SJCRH30 (cell line): ENCODE data around the gene CNN1. TPM values are rescaled to one million over a fixed set of nuclear protein-coding genes. Genes with fewer than 3 reads are reported as not detected.
A peak's percentile ranks its signal among the peaks of the same experiment; 100 is the strongest.
"Not testable (repeated sequence)": the region's sequence is repeated elsewhere in the genome, so short reads cannot be mapped to it uniquely, and the experiment has no call there.

ENCODE experiments used
- DNase-seq, 2 experiments: peaks; one replicate each; pipeline ENCODE4 v3.0.0-alpha.2; 2015 to 2020
- H3K27ac ChIP-seq: fragments of 250-450 bp; sonication (Bioruptor Pico); 2 replicates; pipeline ENCODE4 v1.5.1; 2020; ENCODE audit warnings: mild to moderate bottlenecking, moderate library complexity
- H3K27me3 ChIP-seq: fragments of 250-450 bp; sonication (Bioruptor Pico); 2 replicates; pipeline ENCODE4 v1.5.1; 2020; ENCODE audit warnings: mild to moderate bottlenecking, moderate library complexity
- H3K36me3 ChIP-seq: fragments of 250-450 bp; sonication (Bioruptor Pico); 2 replicates; pipeline ENCODE4 v1.5.1; 2020; ENCODE audit warnings: mild to moderate bottlenecking, moderate library complexity
- H3K4me1 ChIP-seq: fragments of 250-450 bp; sonication (Bioruptor Pico); 2 replicates; pipeline ENCODE4 v1.5.1; 2020; ENCODE audit warnings: mild to moderate bottlenecking, moderate library complexity
- H3K4me3 ChIP-seq: fragments of 250-450 bp; sonication (Bioruptor Pico); 2 replicates; pipeline ENCODE4 v1.5.1; 2020; ENCODE audit warnings: mild to moderate bottlenecking, moderate library complexity
- H3K9me3 ChIP-seq: fragments of 250-450 bp; sonication (Bioruptor Pico); replicated peaks from 2 replicates; pipeline ENCODE4 v1.5.1; 2020; ENCODE audit warnings: mild to moderate bottlenecking, moderate library complexity
- total RNA-seq: library from RNA; depleted of rRNA; stranded (reverse); fragments of >200 nt; shearing (Covaris generic); gene quantifications from 2 replicates; pipeline ENCODE4 v1.2.3, GENCODE V29; 2014

CNN1 gene
- total RNA-seq, 1 experiment from 2014 or later: 1.4 TPM

DNA sequence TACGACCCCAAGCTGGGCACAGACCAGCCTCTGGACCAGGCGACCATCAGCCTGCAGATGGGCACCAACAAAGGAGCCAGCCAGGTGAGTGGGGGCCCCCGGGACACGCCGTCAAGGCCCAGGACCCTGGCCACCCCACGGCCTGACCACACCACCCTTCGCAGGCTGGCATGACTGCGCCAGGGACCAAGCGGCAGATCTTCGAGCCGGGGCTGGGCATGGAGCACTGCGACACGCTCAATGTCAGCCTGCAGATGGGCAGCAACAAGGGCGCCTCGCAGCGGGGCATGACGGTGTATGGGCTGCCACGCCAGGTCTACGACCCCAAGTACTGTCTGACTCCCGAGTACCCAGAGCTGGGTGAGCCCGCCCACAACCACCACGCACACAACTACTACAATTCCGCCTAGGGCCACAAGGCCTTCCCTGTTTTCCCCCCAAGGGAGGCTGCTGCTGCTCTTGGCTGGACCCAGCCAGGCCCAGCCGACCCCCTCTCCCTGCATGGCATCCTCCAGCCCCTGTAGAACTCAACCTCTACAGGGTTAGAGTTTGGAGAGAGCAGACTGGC is 10.8 kb downstream of the CNN1 start:
- Histone ChIP-seq H3K4me3 (no peak overlapping the region), H3K27ac (no peak overlapping the region), H3K36me3 (peaks cover 2% of the 10 kb centered on the region), H3K4me1 (no peaks in the 10 kb centered on the region), H3K27me3 (no peaks in the 10 kb centered on the region), H3K9me3 (no peaks in the 10 kb centered on the region)
- DNase-seq: no peak

DNA sequence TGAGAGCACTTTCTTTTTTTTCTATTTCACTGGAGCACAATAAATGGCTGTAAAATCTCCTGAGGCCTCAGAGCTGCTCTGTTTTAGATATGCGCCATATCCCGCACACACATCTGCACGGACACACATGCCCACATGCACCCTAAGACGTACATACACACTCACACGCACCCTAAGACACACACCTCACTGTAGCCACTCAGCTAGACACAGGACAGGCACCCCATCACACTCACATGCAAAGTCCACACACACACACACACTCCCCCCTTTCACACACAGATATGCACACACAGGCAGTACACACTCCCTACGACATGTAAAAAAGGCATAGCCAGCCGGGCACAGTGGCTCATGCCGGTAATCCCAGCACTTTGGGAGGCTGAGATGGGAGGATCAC is 11.6 kb downstream of the CNN1 start:
- no peak overlapping the region for H3K4me3 ChIP-seq
- no peak overlapping the region for H3K27ac ChIP-seq
- H3K9me3 ChIP-seq: no peaks in the 10 kb centered on the region
- H3K36me3 ChIP-seq: peaks cover 2% of the 10 kb centered on the region
- H3K27me3 ChIP-seq: no peaks in the 10 kb centered on the region
- DNase-seq: no peak
- no peaks in the 10 kb centered on the region for H3K4me1 ChIP-seq

DNA sequence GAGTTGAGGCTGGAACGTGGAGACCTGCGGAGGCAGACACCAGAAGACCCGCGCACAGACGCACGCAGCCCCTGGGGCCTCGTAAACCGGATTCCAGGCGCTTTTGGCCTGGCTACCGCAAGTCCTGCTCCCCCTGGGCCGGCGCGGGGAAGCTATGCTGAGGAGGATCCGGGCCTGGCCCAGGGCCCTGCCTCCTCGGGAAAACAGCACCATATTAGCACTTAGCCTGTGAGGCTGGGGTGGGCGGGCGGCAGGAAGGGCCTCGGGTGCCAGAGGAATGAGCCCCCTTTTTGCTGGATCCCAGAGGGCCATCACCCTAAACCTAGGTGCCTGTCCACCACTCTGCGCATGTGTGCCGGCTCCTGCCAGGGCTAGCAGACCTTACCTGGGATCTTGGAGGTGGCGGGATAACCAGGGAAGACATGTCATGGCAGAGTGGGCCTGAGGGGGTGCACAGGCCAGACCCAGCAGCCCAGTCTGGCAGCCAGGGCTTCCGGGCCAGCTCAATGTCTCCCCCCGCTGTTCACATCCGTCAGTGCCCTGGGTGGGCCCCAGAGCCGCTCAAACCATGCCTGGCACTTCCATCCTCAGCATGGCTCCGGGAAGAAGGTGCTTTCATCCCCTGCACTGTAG is 13.1 kb downstream of the CNN1 start:
- peak in 1 of 2 experiments; percentile 38 for DNase-seq
- no peak overlapping the region for H3K27ac ChIP-seq
- H3K9me3 ChIP-seq: no peaks in the 10 kb centered on the region
- H3K36me3 ChIP-seq: peaks cover 2% of the 10 kb centered on the region
- no peaks in the 10 kb centered on the region for H3K27me3 ChIP-seq
- no peak overlapping the region for H3K4me3 ChIP-seq
- H3K4me1 ChIP-seq: no peaks in the 10 kb centered on the region

DNA sequence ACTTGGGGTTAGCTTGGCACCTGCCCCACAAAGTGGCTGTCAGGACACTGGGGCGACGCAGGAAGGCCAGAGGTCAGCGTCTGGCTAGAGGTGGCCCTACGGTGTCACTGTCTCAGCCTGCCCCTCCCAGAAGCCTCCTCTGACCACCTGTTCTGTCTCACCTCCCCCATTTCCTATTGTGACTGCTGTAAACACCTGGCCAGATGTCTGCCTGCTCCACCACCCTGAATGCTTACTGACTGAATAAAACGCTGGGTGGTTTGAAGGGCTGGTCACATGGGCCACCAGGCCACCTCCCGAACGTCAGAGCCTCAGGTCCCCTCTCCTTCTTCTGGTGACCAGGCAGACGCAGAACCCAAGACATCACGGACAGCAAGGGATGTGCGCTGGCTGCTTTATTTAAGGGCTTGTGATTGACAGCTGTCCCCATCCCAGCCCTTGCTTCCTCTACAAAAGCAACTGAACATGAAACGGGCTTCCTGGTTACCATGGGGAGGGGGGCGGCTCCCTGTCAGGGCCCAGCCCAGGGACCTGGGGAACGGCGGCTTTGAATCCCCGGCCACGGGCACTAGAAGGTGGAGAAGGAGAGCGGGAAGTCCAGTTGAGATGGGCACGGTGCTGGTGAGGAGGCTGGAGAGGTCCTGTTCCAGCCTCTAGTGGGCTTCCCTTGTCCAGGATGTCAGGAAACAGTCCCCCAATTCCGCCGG is 14.2 kb downstream of the CNN1 start:
- Histone ChIP-seq H3K4me1 (no peaks in the 10 kb centered on the region), H3K36me3 (peaks cover 2% of the 10 kb centered on the region), H3K9me3 (no peaks in the 10 kb centered on the region), H3K27me3 (no peaks in the 10 kb centered on the region), H3K4me3 (no peak overlapping the region), H3K27ac (no peak overlapping the region)
- DNase-seq: no peak

DNA sequence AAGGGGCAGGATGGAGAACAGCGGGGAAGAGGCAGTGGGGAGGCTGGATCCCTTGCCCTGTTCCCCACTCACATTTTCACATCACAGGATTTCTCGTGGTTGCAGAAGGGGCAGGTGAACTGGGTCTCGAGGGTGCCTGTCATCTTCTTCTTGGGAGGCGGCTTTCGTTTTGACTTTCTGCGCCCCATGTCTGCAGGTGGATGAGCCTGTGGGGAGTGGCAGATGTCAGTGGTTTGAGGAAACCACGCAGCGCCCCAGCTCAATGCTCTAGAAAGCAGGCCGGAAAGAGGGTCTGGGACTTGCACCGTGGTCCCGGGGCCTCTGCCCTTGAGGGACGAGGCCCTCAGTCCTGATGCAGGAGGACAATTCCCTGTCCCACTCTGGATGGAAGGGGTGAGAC is 15.5 kb downstream of the CNN1 start:
- Histone ChIP-seq H3K9me3 (no peaks in the 10 kb centered on the region), H3K27ac (no peak overlapping the region), H3K27me3 (no peaks in the 10 kb centered on the region), H3K36me3 (peaks cover 2% of the 10 kb centered on the region), H3K4me3 (no peak overlapping the region), H3K4me1 (no peaks in the 10 kb centered on the region)
- DNase-seq: no peak

DNA sequence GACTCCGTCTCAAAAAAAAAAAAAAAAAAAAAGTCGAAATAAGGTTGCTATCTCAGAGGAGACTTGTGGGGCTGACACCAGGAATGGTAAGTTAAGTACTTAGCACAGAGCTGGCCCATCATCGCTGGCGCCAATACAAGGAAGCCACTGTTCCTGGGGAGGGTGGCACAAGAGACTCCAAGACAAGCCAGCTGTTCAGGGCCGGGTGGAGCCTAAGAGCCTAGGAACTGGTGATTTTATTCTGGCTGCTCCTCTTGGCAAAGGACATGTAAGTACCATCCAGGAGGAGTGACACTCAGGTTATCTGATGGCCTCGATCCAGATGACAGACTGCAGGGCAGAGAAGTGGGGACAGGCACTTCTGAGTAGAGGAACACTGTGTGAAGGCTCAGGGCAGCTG is 16.6 kb downstream of the CNN1 start:
- Histone ChIP-seq H3K9me3 (no peaks in the 10 kb centered on the region), H3K4me3 (no peak overlapping the region), H3K36me3 (peaks cover 2% of the 10 kb centered on the region), H3K27me3 (no peaks in the 10 kb centered on the region), H3K27ac (no peak overlapping the region), H3K4me1 (no peaks in the 10 kb centered on the region)
- no peak for DNase-seq

DNA sequence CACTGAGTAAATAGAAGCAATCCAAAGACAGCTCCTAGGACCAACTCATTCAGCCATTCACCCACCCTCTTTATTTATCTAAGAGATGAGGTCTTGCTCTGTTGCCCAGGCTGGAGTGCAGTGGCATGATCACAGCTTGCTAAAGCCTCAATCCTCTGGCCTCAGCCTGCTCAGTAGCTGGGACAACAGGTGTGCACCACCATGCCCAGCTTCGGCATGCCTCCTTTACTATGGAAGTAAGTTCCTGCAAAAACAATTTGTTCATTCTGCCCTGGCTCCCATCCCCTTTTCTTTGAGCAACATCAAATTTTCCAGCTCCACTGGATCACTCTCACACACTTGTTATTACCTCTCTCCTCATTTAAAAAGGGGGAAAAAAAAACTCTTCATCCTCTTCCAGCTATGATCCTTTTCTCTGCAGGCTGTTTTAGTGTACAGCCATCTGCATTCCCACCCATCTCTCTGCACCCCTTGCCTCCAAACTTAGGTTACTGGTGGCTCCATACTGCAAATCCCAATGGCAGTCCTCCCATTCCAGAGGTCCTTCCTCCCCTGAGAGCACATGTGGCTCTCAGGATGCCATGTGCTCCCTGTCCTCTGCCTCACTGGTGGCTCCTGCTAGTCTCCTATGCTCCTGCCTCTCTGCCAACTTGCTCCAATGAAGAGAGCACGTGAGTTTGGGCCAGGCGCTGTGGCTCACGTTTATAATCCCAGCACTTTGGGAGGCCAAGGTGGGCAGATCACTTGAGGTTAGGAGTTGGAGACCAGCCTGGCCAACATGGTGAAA is 18.2 kb downstream of the CNN1 start:
- Histone ChIP-seq H3K36me3 (peaks cover 2% of the 10 kb centered on the region), H3K4me3 (no peak overlapping the region), H3K27ac (no peak overlapping the region), H3K4me1 (no peaks in the 10 kb centered on the region), H3K27me3 (no peaks in the 10 kb centered on the region), H3K9me3 (no peaks in the 10 kb centered on the region)
- no peak for DNase-seq

DNA sequence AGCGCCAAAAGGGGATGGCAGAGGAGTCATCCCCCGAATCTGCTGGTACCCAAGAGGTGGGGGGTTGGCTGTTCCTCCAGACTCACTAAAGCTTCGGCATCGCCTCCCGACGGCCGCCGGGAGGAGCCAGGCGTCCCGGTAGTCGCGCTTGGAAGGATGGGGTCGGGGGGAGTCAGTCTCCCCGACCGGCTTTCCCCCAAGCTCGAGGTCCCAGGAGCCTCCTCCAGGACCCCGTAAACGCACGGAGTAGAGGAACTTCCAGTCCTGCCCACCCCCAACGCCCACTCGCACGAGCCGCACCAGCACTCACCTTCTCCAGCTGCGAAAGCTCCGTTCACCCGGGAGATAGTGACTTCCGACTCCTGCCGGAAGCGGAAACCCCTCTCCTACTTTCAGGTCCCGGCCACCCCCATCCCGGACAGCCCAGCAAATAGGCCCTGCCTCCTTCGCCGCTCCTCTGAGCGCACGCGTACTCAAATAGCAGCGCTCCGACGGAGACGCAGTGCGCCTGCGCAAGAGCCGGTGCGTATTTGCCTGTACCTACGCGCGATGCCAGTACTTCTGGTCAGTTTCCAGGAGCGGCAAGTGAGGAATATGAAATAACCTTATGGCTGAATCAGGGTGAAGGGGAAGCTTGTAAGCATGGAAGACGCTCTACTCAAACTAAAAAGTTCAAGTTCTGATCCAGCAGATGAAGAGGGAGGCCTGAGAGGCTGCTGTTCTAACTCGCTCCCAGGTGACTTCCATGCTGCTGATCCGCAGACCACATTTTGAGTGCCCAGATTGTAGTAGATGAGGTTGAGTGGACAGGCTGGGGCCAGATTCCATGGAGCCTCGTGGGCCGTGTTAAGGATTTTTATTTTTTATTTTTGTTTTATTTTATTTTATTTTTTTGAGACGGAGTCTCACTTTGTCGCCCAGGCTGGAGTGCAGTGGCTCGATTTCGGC is 20.5 kb downstream of the CNN1 start, which contains the start of gene ELOF1:
Gene ELOF1 (minus strand): TSS at position 350 of the 948 bp plus-strand sequence. CDS start 4,883 bp downstream, outside the sequence.
- no peaks in the 10 kb centered on the region for H3K27me3 ChIP-seq
- H3K9me3 ChIP-seq: no peaks in the 10 kb centered on the region
- DNase-seq: peak; percentile 97 to 98
- peak within 1 kb of the TSS; percentile 70 for H3K4me3 ChIP-seq
- peaks cover 2% of the 10 kb centered on the region; the same call in 1 of the 2 replicates for H3K36me3 ChIP-seq
- no peaks in the 10 kb centered on the region for H3K4me1 ChIP-seq
- no peak within 1 kb of the TSS for H3K27ac ChIP-seq

DNA sequence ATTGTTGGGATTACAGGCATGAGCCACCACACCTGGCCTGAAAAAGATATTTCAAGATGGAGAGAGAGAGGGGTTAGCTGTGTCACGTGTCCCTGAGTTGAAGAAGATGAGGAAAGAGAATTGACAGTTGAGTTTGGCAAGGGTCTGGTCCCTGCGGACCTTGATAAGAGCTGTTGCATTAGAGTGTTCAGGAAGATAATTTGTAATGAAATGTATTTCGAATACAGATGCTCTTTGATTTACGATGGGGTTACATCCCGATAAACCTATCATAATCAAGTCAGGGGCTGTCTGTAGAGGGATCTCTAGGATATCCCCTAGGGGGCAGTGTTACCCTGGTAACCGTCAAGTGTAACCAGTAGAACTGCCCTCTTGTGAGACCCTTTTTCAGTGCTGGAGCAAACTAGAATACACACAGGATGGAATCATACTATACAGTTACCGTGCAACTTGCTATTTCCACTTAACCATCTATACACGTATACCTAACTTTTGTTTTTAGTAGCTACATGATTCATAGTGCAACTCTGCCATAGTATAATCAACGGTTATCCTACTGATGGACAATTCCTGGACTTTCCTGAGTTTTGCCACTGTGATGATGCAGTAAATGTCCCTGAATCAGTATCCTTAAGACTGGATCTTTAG is 21.9 kb downstream of the CNN1 start:
- no peaks in the 10 kb centered on the region for H3K4me1 ChIP-seq
- peak; percentile 78 to 88 for DNase-seq
- H3K4me3 ChIP-seq: no peak overlapping the region
- no peak overlapping the region for H3K27ac ChIP-seq
- H3K9me3 ChIP-seq: no peaks in the 10 kb centered on the region
- H3K36me3 ChIP-seq: no peaks in the 10 kb centered on the region
- H3K27me3 ChIP-seq: no peaks in the 10 kb centered on the region

DNA sequence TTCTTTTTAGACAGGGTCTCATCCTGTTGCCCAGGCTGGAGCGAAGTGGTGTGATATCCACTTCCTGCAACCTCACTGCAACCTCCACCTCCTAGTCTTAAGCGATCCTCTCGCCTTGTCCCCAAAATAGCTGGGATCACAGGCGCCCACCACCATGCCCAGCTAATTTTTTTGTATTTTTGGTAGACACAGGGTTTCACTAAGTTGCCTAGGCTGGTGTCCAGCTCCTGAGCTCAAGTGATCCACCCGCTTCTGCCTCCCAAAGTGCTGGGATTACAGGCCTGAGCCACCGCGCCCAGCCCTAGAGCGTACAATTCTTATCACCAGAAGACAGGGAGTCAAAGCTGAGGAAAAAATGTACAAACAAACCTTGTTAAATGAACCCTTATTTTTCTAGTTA is 24.9 kb downstream of the CNN1 start:
- no peak for DNase-seq
- peaks cover 4% of the 10 kb centered on the region for H3K4me1 ChIP-seq
- no peaks in the 10 kb centered on the region for H3K27me3 ChIP-seq
- no peaks in the 10 kb centered on the region for H3K36me3 ChIP-seq
- H3K27ac ChIP-seq: no peak overlapping the region
- no peaks in the 10 kb centered on the region for H3K9me3 ChIP-seq
- no peak overlapping the region for H3K4me3 ChIP-seq

DNA sequence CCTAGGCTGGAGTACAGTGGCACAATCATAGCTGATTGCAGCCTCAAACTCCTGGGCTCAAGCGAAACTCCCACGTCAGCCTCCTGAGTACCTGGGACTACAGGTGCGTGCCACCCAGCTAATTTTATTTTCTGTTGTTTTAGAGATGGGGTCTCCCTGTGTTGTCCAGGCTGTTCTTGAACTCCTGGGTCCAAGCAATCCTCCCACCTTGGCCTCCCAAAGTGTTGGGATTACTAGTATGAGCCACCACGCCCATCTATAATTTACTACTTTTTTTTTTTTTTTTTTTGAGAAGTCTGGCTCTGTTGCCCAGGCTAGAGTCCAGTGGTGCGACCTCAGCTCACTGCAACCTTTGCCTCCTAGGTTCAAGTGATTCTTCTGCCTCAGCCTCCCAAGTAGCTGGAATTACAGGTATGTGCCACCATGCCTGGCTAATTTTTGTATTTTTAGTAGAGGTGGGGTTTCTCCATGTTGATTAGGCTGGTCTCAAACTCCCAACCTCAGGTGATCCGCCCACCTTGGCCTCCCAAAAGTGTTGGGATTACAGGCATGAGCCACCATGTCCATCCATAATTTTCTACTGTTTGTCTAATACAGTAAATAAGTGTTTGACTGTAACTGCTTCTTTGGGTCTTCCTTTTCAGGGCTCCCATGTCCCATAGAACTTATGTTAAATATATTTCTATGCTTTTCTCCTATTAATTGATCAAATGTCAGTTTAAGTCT is 25.6 kb downstream of the CNN1 start:
- H3K4me1 ChIP-seq, H3K27me3 ChIP-seq, H3K9me3 ChIP-seq, H3K4me3 ChIP-seq, H3K27ac ChIP-seq, H3K36me3 ChIP-seq, DNase-seq: not testable (repeated sequence)

DNA sequence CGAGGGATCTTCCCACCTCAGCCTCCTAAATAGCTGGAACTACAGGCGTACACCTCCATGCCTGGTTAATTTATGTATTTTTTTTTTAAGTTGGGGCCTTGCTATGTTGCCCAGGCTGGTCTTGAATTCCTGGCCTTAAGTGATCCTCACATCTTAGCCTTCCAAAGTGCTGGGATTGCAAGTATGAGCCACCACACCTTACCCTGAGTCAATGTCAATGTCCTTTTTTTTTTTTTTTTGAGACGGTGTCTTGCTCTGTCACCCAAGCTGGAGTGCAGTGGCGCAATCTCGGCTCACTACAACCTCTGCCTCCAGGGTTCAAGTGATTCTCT is 27.0 kb downstream of the CNN1 start:
- H3K9me3 ChIP-seq, H3K4me3 ChIP-seq, DNase-seq, H3K27ac ChIP-seq, H3K36me3 ChIP-seq, H3K27me3 ChIP-seq, H3K4me1 ChIP-seq: not testable (repeated sequence)

DNA sequence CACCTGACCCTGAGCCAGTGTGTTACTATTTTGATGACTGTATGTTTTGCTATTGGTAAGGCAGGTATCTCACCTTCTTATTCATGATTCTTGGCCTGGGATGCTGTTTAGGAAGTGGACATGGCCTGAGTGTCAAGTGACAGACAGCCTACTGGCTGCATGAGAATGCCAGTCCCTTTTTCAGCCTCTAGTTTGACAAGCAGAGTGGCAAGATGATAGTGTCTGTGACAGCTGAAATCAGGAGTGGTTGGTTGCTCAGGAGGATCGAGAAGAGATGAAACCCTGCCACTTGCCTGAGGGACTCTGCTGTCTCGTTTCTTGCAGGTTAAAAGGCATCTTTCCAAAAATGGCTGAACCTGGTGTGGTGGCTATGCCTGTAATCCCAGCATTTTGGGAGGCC is 27.5 kb downstream of the CNN1 start:
- no peaks in the 10 kb centered on the region for H3K9me3 ChIP-seq
- H3K27me3 ChIP-seq: no peaks in the 10 kb centered on the region
- H3K4me1 ChIP-seq: peaks cover 4% of the 10 kb centered on the region
- DNase-seq: no peak
- no peak overlapping the region for H3K27ac ChIP-seq
- no peak overlapping the region for H3K4me3 ChIP-seq
- H3K36me3 ChIP-seq: no peaks in the 10 kb centered on the region
